ENCODE measurements around the gene NT5M.
A peak's percentile ranks its signal among the peaks of the same experiment; 100 is the strongest.

NT5M gene

GRCh38 chr17:17280613-17281549, 22.3 kb upstream of the NT5M start, which contains the start of gene COPS3:
TSS of gene COPS3 (minus strand) at chr17:17281246. CDS start at chr17:17281186, 60 bp downstream.
- peak within 1 kb of the TSS; percentile 85 for H3K4me3 ChIP-seq (ENCODE audit: low read depth, low read length)
- TF ChIP-seq, protein P1, sequence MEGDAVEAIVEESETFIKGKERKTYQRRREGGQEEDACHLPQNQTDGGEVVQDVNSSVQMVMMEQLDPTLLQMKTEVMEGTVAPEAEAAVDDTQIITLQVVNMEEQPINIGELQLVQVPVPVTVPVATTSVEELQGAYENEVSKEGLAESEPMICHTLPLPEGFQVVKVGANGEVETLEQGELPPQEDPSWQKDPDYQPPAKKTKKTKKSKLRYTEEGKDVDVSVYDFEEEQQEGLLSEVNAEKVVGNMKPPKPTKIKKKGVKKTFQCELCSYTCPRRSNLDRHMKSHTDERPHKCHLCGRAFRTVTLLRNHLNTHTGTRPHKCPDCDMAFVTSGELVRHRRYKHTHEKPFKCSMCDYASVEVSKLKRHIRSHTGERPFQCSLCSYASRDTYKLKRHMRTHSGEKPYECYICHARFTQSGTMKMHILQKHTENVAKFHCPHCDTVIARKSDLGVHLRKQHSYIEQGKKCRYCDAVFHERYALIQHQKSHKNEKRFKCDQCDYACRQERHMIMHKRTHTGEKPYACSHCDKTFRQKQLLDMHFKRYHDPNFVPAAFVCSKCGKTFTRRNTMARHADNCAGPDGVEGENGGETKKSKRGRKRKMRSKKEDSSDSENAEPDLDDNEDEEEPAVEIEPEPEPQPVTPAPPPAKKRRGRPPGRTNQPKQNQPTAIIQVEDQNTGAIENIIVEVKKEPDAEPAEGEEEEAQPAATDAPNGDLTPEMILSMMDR (IDR thresholded peaks at IDR 0.05; ENCODE audit: insufficient read depth, low read length, missing control alignments), result no peak
- ChIA-PET POLR2A (interaction anchor here (0.6 to 1.0 kb wide), 6 partner anchors 17 to 293 kb away, joined by 3 to 6 read pairs (median 3); partner anchors contain the start of gene FLCN), CTCF (interaction anchor here (0.7 to 2.0 kb wide), 4 partner anchors 12 to 361 kb away, joined by 3 to 10 read pairs (median 4); no protein-coding TSS in a partner anchor)
- peak; percentile 80 for DNase-seq (ENCODE audit: low read depth, low spot score)

DNA sequence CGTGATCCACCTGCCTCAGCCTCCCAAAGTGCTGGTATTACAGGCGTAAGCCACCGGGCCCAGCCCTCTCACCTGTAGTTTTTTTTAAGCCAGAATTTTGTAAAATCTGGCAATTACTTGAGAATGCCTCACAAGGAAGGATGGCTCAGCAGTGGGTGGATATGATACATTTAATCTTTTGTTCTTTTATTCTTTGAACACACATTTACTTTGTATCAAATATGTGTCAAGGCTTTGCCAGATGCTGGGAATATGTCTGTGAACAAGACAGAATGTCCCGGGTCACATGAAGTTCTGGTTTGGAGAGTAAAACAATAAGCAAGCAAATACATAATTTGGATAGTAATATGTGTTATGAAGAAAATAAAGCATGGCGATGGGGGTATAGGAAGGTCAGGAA, 17.2 kb upstream of the NT5M start:
- DNase-seq (ENCODE audit: low read depth, low spot score), result no peak
- ChIA-PET CTCF (no interaction called here), POLR2A (no interaction called here)
- TF ChIP-seq, protein P1 (IDR thresholded peaks at IDR 0.05; ENCODE audit: insufficient read depth, low read length, missing control alignments), result no peak
- no peak overlapping the region for H3K4me3 ChIP-seq (ENCODE audit: low read depth, low read length)

DNA sequence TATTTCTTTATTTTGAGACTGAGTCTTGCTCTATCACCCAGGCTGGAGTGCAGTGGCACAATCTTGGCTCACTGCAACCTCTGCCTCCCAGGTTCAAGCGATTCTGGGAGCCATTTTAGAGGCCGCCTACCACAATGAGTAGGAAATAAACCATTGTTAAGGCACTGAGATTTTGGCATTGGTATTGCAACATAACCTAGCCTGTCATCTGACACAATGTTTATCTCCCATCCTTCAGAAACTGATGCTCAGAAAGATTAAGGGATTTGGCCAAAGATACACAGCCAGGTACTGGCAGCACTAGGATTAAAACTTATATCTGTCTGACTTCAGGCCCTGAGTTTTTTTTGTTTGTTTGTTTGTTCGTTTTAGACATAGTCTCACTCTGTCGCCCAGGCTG, 14.1 kb upstream of the NT5M start:
- TF ChIP-seq, protein P1 (IDR thresholded peaks at IDR 0.05; ENCODE audit: insufficient read depth, low read length, missing control alignments), result no peak
- no peak overlapping the region for H3K4me3 ChIP-seq (ENCODE audit: low read depth, low read length)
- CTCF ChIA-PET, result no interaction called here
- POLR2A ChIA-PET, result no interaction called here
- no peak for DNase-seq (ENCODE audit: low read depth, low spot score)

- TF ChIP-seq, protein P1 (IDR thresholded peaks at IDR 0.05; ENCODE audit: insufficient read depth, low read length, missing control alignments), result no peak
- no peak overlapping the region for H3K4me3 ChIP-seq (ENCODE audit: low read depth, low read length)
- CTCF ChIA-PET, result no interaction called here
- POLR2A ChIA-PET, result no interaction called here
- no peak for DNase-seq (ENCODE audit: low read depth, low spot score)
These were observed 13.5 kb upstream of the NT5M start for GRCh38 chr17:17289701-17290100.

- no peak overlapping the region for H3K4me3 ChIP-seq (ENCODE audit: low read depth, low read length)
- DNase-seq (ENCODE audit: low read depth, low spot score), result no peak
- ChIA-PET CTCF (no interaction called here), POLR2A (no interaction called here)
- TF ChIP-seq, protein P1 (IDR thresholded peaks at IDR 0.05; ENCODE audit: insufficient read depth, low read length, missing control alignments), result no peak
These were observed 8.0 kb upstream of the NT5M start for GRCh38 chr17:17295141-17295540.

DNA sequence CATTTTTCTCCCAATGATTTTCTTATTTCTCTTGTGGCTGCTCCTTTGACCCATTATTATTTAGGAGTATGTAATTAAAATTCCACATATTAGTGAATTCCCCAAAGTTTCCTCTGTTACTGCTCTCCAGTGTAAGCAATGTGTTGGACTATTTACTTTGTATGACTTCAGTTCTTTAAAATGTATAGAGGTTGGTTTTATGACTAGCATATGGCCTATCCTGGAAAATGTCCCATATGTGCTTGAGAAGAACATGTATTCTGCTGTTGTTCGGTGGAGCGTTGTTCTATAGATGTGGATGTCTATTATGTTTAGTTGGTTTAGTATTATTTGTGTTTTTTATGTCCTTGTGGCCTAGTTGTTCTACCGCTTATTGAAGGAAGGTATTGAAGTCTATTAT, 6.0 kb upstream of the NT5M start:
- ChIA-PET CTCF (interaction anchor here (0.7 kb wide), 1 partner anchor 16 kb away, joined by 3 read pairs; the partner anchor contains the start of gene COPS3), POLR2A (interaction anchor here (1.0 kb wide), 1 partner anchor 16 kb away, joined by 3 read pairs; the partner anchor contains the start of gene COPS3)
- TF ChIP-seq, protein P1 (IDR thresholded peaks at IDR 0.05; ENCODE audit: insufficient read depth, low read length, missing control alignments), result no peak
- peak; percentile 42 for DNase-seq (ENCODE audit: low read depth, low spot score)
- H3K4me3 ChIP-seq (ENCODE audit: low read depth, low read length), result no peak overlapping the region

All from AG04449 (cell line).